Measurements from ENCODE around the gene PTK6.

The PTK6 gene

GRCh38 chr20:63503524-63503923, 33.7 kb downstream of the PTK6 start:
- no peak for DNase-seq

GRCh38 chr20:63502671-63503172, 34.5 kb downstream of the PTK6 start:
- peak; percentile 88 for DNase-seq

DNA sequence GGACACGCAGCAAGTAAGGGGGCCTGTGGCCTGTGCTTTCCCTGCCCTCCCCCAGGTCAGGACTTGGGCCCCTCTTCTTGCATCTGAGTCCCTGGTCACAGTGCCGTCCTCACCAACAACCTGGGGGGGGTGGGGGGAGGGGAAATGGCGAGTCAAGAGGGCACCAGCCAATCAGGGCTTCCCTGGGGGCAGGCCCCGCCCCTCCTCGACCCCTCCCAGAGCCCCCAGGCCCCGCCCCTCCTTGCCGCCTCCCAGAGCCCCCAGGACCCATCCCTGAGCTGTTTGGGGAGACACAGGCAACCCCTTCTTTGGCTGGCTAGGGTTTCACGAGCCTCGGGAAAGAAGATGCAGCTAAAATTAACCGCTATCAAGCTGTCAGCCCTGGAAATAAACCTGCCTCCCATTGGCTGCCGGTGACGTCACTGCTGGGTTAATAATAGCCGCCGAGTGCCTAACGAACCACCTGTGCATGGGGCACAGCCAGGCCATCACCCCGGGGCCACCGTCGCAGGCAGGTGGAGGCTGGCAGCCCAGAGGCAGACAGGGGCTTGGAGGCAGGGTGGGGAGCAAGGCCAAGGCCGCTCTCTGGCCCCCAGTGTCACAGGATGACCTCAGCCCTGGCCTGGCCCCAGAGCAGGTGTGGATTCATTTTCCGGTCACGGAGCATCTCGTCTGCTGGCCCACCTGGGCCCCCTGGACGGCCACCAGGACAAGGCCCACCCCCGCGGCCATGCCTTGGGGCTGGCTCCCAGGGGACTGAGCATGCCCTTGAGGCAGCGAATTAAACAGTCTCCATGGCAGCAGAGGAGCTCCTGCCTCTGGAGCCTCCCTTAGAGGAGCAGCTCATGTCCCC, 35.1 kb downstream of the PTK6 start:
- DNase-seq = peak; percentile 88

DNA sequence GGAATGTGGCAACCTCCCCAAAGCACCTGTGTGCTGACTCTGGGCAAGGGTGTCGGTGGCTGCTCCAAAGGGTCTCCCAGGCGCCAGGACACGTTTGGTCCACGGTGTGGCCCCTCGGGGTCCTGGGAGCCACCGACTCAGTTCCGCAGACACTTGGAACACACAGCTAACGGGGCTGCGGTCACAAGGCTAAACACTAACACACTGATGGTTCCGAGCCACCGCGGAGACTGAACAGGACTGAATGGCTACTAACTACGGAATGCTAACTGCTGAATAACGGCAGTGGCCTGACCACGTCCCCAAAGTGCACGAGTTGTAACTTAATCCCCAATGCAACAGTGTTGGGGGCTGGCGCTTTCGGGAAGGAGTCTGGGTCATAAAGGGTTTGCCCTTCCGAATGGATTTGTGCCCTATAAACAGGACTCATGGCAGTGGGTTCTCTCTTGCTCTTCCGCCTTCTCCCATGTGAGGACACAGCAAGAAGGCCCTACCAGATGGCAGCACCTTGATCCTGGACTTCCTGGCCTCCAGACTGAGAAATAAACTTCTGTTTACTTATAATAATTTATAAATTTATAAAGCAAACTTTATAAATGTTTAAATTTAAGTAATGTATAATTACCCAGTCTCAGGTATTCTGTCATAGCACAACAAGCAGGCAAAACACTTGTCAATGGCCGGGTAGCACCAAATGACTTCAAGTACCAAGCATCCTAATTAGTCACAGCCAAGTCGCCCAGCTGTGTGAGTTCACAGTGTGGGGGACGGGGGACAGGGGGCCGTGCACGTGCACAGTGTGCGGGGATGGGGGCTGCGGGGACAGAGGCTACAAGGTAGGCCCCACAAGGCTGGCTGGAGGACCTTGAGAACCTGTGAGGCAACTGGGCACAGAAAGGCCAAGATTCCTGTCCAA, 36.0 kb downstream of the PTK6 start:
- no peak for DNase-seq

GRCh38 chr20:63500151-63500901, 36.9 kb downstream of the PTK6 start:
- DNase-seq = no peak

DNA sequence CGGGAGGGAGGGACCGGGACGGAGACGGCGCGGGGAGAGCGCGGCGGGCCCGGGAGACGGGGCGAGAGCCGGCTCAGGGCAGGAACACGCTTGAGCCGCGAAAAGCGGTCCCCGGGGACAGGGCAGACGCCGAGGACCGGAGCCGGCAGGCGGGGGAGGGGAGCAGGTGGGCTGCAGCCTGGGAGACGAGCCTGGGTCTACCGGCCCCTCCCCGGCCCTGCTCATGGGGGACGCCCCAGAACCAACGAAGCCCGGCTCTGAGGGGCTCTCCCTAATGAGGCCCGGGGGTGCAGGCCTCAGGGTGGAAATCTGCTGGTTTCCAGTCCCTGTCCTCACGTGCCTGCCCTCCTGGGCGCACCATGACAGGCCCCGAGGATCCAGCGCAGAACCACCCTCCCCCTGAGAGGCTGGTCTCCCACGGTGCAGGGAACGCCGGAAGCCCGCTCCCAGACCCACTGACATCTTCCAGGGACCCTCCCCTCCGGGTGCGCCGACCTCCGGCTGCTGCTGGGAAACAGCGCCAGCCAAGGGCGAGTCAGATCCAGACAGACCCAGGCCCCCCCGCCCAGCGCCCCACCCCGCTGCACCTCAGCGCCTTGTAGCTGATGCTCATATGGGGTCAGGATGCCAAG, 37.7 kb downstream of the PTK6 start:
- DNase-seq = no peak

DNA sequence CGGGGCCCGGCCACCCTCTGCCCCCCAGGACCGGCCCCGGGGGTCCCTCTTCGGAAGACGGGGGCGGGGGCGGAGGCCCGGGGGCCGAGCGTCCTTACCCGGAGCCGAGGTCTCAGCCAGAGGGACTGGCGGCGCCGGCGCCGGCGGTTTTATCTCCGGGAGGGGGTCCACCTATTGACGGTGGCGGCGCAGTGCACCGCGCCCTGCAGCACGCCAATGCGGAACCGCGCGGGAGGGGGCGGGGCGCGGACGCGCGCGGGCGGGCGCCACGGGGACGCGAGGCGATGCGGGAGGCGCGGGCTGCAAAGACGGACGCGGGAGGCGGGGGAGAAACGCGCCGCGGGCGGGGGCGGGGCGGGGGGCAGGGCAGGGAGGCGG, 38.2 kb downstream of the PTK6 start, which contains the start of gene EEF1A2:
Gene EEF1A2 (minus strand): TSS at position 124 of the 378 bp plus-strand sequence. CDS start 1,320 bp downstream, outside the sequence.
- peak; percentile 67 for DNase-seq

GRCh38 chr20:63497946-63498935, 38.9 kb downstream of the PTK6 start:
- DNase-seq = peak; percentile 19

GRCh38 chr20:63497138-63497945, 39.8 kb downstream of the PTK6 start:
- DNase-seq = no peak

- DNase-seq = no peak
Measured at GRCh38 chr20:63496596-63497120, 40.5 kb downstream of the PTK6 start.

DNA sequence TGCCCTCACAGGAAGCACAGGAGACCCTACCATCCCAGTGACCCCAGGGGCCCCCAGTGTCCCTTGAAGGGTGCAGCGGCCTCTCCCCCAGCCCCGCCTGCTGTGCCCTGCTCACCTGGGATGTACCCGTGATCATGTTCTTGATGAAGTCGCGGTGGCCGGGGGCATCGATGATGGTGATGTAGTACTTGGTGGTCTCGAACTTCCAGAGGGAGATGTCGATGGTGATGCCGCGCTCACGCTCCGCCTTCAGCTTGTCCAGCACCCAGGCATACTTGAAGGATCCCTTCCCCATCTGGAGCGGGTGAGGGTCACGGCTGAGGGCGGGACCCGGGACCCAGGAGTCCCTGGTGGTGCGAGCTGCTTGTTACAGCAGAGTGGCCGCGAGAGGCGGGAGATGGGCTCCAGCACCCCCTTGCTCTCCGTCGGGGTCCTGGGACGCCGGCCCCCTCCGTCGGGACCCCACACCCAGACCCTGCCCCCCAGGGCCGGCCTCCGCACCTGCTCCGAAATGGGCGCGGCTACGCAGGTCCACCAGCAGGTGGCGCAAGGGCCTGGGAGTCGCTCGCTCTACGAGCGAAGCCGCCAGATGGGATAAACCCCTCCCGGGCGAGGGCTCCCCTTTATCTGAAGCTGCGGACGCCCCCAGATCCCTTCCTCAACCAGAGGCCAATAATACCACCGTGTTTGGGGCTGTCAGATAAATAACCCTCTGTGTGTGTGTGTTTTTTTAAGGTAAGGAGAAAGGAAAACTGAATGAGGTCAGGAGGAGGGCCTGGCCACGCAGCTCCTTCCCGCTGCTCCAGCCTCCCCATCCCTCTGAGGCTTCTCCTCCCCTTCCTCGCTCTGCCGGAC, 41.2 kb downstream of the PTK6 start:
- DNase-seq = peak; percentile 73

- DNase-seq = no peak
Measured at GRCh38 chr20:63495167-63495720, 41.9 kb downstream of the PTK6 start.

GRCh38 chr20:63494420-63495166, 42.6 kb downstream of the PTK6 start:
- DNase-seq = no peak

GRCh38 chr20:63494084-63494419, 43.1 kb downstream of the PTK6 start:
- no peak for DNase-seq

- no peak for DNase-seq
Measured at GRCh38 chr20:63493563-63494020, 43.6 kb downstream of the PTK6 start.

DNA sequence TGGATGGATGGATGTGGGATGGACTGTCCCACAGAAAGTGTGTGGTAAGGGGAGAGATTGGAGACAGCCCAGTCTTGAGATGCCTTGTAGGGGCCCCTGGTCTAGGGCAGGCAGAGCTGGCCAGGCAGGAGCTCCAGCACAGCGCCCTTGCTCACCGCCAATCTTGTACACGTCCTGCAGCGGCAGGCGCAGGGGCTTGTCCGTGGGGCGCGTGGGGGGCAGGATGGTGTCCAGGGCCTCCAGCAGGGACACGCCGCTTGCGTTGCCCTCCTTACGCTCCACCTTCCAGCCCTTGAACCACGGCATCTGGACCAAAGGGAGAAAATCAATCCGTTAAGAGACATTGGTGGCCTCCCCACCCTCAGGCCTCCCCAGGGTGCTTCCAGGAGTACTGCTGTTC, 44.2 kb downstream of the PTK6 start:
- no peak for DNase-seq

- no peak for DNase-seq
Measured at GRCh38 chr20:63492518-63492917, 44.7 kb downstream of the PTK6 start.

Measured in NCI-H345 (cell line).